HG03045 (cell line): ENCODE data around the gene SKAP1.

Experiments
- ATAC-seq: cut with Tn5 transposase; IDR thresholded peaks from one replicate; pipeline ENCODE4 v1.9.1; 2021; ENCODE audit warnings: mild to moderate bottlenecking, moderate library complexity; ENCODE audit not compliant: unreplicated experiment

Gene SKAP1

DNA sequence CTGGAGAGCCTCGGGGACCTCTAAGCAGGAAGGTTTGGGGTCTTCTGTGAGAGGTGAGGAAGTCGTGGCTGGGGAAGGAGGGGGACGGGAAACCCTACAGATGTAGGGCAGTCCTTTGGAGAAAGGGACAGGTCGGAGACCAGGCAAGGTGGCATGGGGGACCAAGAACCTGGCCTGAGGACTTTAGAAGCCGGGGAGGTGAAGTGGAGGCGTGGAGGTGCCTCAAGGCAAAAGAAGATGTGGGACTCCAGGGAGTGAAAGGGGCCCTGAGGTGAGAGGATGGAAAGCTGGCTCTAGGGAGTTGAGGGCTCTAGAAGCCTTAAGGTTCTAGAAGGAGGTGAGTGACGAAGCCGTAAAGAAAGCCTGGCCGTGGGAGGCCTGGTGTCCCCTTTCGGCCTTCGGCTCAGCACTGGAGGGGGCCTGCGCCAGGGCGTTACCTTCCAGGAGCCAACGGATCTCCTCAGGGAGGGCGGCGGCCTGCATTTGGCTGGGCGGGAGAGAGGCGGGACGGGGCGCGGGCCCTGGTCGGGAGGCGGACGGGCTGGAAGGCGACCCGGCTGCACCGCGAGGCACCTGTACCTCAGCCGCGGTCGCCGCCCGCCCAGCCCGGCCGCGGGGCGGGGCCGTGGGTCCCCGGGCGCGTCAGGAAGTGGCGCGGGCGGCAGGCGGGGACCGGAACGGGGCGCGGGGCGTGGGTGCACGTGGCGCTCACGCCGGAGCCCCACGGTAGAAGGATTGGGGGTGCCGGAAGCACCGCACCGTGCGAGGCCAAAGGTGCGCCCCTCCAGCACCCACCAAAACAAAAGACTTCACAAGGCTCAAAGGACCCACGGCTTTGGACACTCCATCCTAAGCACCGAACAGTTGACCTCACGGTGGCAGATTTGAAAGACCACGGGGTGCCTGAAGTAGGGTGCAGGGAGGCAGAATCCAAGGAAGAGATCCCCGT is at the start of gene SKAP1:
Gene SKAP1, minus strand, starts transcription at position 577 of the 949 bp plus-strand sequence.
- ATAC-seq, result peak; percentile 69

GRCh38 chr17:48479014-48479402 is 49.0 kb upstream of the SKAP1 start:
- no peak for ATAC-seq

DNA sequence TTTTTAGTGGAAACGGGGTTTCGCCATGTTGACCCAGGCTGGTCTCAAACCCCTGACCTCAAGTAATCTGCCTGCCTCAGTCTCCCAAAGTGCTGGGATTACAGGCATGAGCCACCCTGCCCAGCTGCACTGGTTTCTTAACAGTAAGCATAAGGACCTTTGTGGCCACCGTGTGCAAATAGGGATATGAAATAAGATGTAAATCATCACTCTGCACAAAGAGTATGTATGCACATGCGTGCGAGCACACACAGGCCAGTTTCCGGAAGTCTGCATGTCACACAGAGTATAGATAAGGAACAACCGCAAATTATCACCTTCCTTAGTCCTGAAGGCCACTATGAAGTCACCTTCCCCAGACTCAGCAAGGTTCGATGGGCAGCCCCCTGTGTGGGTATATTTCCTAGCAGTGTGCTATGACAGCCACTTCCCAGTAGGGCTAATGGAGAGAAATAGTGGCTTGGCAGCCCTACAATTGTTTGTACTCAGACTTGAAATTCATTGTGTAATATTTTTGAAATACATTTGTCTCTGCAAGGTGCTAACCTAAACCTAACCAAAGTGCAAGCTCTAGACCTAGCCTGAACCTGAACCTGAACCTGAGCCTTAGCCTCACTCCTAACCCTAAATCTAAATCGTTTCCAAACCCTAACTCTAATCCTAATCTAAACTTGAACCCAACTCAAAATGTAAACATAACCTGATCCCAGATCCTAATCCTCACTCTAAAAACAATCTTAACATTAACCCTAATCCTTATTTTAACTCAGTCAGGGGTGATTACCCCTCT is 48.4 kb upstream of the SKAP1 start:
- ATAC-seq, result peak; percentile 81

DNA sequence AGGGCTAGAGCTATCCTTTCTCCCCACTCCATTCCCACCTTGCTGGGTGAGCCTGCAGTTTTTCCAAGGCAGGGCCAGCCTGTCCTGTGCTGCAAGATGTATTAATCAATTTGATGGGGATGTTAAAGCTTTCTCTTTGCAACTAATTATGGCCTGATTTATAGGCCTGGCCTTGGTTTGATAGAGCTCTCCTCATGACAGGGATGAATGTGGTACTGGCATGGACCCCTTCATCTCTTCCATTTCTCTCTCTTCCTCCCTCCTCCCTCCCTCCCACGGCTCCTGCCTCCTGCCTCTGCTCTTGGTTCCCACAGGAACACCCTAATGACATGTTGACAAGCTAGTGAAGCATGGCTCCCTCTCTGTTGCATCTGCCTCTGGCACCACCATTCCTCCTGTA is 47.2 kb upstream of the SKAP1 start:
- no peak for ATAC-seq

- no peak for ATAC-seq
Observed at GRCh38 chr17:48472411-48473281, 42.6 kb upstream of the SKAP1 start.

GRCh38 chr17:48471817-48472410 is 41.9 kb upstream of the SKAP1 start:
- ATAC-seq, result no peak

GRCh38 chr17:48470388-48471034 is 40.5 kb upstream of the SKAP1 start:
- ATAC-seq, result no peak

GRCh38 chr17:48469227-48469626 is 39.2 kb upstream of the SKAP1 start:
- no peak for ATAC-seq

DNA sequence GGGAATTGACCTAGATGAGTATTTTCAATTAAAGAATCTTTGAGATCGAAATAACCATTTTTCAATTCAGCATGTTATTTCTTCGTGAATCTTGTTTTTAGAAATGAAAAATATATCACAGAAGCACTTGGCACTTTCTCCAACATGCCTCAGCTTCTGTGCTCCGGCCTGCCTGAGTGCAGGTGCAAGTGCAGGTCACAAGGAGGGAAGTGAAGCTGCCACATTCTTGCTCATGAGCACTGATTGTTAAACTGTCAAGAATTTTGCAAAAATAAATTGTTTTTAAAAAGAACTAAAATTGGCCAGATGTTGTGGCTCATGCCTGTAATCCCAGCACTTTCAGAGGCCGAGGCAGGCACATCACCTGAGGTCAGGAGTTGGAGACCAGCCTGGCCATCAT is 38.3 kb upstream of the SKAP1 start:
- no peak for ATAC-seq

- no peak for ATAC-seq
Observed at GRCh38 chr17:48465884-48466283, 35.9 kb upstream of the SKAP1 start.

DNA sequence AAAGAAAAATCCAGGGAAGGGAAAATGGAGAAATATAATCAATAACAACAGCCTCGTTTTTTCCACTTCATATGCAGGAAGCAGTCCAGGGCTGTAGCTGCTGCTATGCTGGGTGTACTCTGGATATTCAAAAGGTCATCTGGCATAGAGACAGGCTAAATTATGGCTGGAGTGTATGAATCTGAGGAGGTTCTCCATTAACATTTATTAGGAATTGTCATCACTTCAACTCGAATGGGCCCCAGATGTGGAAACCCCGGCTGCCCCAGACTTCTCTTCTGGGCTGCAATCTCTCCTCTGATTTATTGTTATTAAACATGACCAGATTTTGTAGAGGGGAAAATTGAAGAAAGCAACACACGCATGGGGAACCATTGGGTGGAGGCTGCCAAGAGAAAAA is 33.5 kb upstream of the SKAP1 start:
- no peak for ATAC-seq

DNA sequence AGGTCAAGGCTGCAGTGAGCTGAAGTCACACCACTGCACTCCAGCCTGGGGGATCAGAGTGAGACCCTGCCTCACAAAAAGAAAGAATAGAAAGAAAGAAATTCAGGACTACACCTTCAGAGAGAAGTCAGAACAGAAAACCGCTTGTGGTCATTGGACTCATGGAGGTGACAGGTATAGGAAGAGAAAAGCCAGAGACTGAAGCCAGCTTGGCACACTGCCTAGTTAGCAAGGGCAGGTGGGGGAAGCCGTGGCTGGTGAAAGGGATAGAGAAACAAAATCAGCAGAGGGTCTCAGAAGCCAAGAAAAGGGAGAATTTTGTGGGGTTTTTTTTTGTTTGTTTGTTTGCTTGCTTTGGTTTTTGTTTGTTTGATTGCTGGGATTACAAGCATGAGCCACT is 32.9 kb upstream of the SKAP1 start:
- no peak for ATAC-seq

GRCh38 chr17:48460052-48460451 is 30.0 kb upstream of the SKAP1 start:
- ATAC-seq, result no peak

- no peak for ATAC-seq
Observed at GRCh38 chr17:48459070-48459844, 29.2 kb upstream of the SKAP1 start.

DNA sequence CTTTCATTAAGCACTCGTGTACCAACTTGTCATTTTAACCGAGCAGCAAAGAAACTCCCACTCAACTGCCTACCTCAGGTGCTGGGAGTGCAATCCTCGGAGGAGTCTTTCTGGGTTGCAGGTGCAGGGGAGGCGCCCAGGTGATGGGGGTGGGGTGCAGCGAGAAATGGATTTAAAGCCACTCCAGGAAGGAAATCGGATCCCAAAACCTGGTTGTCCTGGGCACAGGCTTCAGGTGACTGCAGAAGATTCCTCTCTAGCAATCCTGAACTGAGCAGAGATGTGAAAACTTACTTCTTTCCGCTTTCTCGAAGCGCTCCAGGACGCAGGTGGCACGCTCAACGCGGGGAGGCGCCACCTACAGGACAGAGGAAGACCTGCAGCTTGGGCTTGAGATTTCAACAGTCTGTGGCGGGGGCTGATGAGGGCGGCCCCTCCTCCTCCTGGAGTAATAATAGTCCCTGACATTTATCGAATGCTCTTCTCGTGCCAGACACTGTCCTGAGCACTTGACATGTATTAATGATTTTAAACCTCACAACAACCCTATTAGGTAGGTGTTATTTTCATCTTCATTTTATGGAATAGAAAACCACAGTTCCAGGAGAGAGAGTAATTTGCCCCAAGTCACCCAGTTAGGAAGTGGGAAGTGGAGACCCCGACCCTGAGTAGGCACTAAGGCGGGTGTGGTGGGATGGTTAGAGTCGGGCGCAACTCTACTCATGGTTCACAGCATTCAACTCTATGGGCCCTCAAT is 27.2 kb upstream of the SKAP1 start:
- ATAC-seq, result no peak

DNA sequence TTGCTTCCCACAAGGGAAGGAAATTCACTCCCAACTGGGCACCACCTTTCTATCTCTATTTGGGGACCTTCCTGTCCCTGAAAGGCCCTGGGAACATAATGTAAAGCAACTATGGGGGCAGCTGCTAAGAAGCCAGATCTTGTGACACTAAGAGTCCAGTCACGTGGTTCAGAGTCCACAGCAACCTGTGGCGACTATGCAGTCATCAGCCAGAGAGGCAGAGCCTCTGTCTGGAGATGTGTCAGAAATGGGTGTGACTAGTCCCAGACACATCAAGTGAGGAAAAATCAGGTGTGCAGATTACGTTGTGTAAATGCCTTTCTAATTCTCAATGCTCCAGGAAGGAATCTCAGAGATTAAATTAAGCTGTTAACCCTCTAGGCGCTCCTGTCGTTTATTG is 26.6 kb upstream of the SKAP1 start:
- no peak for ATAC-seq

DNA sequence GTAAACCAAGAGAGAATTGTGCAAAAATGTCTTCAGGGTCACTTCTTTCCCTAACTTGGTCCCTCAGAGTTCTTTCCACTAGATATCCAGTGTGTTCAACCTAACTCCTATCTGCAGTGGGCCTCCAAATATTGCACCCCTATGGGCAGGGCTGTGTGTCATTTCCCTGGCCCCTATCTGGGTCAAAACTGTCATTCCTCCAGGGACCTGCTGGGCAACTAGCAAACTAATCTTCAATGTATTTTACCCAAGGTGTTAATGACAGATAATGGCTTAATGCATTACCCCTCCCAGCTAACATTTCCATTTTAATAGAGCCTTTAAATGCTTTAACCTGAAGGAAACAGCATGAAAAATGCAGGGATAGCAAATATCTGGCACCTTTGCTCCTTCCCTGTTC is 25.8 kb upstream of the SKAP1 start:
- ATAC-seq, result no peak

DNA sequence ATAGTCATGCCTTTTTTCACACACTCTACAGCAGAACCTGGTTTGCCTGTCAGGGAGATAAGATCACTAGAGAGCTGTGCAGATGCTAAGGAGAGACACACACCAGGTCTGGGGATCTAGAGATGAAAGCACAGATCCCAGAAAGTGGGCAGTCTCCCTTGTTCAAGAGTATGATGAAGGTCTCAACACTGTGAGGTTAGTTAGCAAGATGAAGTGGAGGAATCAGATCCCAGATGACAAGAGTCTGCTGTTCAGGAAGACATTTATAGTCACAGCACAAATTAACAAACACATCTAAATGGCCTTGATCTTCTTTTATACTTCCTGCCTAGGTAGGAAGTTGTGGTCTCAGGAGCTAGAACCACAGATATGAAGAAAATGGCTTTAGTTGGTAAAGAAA is 23.4 kb upstream of the SKAP1 start:
- no peak for ATAC-seq

DNA sequence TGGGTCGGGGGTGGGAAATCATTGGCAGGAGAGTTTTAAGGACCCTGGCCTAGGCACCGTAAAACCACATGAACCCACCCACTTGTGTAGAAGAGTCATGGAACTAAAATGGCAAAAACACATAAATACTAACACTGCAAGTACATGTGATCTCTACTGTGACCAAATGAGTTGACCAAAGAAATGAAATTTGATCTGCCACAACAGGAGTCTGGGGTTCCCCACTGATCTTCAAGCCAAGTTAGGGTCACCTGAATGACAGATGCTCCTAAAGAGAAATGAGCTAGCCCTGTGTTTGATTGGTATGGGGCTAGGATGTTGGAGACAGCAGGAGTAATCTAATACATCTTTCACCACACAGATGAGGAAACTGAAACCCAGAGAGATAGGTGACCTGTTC is 21.5 kb upstream of the SKAP1 start:
- no peak for ATAC-seq
